HG03039 (cell line): ENCODE measurements around the gene ANKIB1.
"Not testable (repeated sequence)": the region's sequence is repeated elsewhere in the genome, so short reads cannot be mapped to it uniquely, and the experiment has no call there.

ENCODE experiments used
- ATAC-seq: cut with Tn5 transposase; IDR thresholded peaks from one replicate; pipeline ENCODE4 v1.9.1; 2021; ENCODE audit warnings: mild to moderate bottlenecking, moderate library complexity; ENCODE audit not compliant: unreplicated experiment

The ANKIB1 gene, protein sequence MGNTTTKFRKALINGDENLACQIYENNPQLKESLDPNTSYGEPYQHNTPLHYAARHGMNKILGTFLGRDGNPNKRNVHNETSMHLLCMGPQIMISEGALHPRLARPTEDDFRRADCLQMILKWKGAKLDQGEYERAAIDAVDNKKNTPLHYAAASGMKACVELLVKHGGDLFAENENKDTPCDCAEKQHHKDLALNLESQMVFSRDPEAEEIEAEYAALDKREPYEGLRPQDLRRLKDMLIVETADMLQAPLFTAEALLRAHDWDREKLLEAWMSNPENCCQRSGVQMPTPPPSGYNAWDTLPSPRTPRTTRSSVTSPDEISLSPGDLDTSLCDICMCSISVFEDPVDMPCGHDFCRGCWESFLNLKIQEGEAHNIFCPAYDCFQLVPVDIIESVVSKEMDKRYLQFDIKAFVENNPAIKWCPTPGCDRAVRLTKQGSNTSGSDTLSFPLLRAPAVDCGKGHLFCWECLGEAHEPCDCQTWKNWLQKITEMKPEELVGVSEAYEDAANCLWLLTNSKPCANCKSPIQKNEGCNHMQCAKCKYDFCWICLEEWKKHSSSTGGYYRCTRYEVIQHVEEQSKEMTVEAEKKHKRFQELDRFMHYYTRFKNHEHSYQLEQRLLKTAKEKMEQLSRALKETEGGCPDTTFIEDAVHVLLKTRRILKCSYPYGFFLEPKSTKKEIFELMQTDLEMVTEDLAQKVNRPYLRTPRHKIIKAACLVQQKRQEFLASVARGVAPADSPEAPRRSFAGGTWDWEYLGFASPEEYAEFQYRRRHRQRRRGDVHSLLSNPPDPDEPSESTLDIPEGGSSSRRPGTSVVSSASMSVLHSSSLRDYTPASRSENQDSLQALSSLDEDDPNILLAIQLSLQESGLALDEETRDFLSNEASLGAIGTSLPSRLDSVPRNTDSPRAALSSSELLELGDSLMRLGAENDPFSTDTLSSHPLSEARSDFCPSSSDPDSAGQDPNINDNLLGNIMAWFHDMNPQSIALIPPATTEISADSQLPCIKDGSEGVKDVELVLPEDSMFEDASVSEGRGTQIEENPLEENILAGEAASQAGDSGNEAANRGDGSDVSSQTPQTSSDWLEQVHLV

DNA sequence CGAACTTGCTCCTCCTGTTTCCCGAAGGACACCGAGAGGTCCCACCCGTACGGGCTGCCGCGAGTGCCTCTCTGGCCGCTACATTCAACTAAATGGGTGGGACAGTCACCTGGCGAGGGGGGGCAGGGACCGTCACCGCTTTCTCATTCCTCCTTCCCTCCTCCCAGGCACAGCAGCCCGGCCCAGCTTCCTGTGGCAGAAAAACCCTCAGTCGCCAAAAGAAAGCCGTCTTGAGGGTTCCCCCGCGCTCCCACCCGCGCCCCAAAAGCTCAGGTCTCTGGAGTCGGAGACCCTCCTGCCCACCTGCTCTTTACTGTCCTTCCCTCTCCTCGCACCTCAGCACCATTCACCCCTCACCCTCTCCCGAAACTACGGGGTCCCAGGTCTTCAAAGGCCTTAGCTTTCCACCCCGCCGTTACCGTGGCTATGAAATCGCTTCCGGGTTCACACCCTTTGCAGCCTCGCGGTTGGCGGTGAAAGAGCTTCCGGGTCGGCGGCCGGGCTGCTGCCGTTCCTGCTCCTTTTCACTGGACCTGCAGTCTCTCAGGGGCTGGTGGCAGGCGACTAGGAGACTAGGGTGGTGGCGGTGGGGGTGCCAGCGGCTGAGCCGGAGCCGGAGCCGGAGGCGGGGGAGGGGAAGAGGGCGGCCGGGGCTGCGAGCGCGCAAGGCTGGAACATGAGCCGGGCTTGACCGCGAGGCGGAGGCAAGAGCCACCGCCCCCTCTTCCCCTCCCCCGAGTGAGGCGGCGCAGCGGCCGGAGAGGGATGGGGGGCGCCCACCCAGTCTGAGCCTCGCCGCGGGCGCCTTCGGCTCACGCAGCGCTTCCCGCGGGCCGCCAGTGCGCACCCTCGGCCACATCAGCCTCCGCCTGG is at the start of gene ANKIB1, which contains the start of gene KRIT1:
TSS of gene ANKIB1 (plus strand) at position 488 of the 873 bp plus-strand sequence. CDS start 49,005 bp downstream, outside the sequence.
TSS of gene KRIT1 (minus strand) at position 428 of the 873 bp plus-strand sequence. CDS start 3,779 bp downstream, outside the sequence.
- ATAC-seq: peak; percentile 77

DNA sequence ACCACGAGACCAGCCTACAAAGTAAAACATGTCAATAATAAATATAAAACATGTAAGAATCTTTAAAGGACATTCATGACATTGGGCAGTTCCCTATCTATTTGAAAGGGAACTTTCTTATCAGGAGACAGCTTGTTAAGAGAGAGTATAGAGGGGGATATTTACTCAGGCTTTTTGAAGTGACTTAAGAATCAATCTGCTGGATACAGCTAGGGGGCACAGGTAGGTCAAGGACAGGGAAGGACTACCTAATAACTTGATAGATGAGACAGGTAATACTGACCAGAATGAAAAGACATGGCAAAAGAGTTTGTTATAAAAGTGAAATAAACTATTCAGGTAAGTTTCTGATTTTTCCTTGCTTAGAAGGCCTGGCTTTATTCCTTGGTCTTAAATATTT is 45.0 kb upstream of the ANKIB1 start:
- no peak for ATAC-seq

DNA sequence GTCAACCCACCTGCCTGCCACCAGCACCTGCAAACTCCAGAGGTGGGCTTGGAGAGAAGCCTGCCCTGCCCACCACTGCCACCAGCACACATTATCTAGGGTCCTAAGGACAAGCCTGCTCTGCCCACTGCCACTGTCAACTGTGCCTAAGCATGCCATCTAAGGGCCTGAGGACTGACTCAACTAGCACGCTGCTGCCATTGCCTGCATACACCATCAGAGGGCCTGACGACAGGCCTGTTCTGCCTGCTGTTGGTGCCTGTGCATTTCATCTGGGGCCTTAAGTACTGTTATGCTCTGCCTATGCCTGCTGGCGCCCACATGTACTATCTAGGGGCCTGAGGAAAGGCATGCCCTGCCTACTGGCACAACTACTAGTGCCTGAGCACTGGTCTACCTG is 39.8 kb upstream of the ANKIB1 start:
- no peak for ATAC-seq

DNA sequence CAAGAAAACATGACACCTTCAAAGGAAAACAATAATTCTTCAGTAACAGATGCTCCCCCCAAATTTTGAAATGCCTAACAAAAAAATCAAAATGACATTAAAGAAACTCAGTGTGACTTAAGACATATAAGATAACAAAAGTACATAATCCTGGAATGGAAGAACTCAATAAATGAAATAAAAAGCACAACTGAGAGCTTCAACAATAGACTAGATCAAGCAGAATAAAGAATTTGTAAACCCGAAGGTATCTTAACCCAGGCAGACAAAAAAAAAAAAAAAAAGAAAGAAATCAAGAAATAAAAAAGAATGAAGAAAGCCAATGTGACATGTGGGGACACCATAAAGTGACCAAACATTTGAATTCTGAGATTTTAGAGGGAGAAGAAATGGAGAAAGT is 39.1 kb upstream of the ANKIB1 start:
- ATAC-seq: no peak

- ATAC-seq: no peak
Measured at GRCh38 chr7:92221766-92222165, 24.0 kb upstream of the ANKIB1 start.

DNA sequence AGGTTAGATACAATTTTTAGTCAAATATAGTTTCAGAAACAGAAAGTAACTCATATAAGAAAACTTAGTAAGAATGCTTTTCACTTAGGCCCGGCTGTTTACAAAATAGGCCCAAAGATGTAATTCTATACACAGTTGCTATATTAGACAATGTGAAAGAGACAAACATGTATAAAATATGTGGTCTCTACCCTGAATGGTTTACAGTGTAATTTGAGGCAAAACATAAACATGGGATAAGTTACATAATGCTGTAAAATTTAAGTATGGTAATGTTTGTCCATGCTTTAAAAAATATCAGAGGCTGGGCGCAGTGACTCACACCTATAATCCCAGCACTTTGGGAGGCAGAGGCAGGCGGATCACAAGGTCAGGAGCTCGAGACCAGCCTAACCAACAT is 18.8 kb upstream of the ANKIB1 start:
- ATAC-seq: no peak

DNA sequence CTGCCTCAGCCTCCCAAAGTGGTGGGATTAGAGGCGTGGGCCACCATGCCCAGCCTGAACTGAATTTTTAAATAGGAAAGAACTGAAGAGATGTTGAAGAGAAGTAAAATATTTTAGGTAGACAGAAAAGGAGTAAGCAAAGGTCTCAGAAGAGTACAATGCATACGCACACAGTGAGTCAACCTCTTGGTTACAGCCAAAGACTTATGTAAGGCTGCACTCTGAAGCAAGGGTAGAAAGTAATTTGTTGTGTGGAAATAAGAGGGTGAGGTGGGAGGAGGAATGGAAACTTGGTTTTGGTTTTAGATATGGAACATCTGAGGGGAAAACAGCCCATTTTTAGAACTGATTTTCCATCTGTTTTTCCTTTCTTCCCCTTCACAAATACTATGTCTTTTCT is 17.7 kb upstream of the ANKIB1 start:
- ATAC-seq: no peak

GRCh38 chr7:92228742-92229141 is 17.0 kb upstream of the ANKIB1 start:
- no peak for ATAC-seq

DNA sequence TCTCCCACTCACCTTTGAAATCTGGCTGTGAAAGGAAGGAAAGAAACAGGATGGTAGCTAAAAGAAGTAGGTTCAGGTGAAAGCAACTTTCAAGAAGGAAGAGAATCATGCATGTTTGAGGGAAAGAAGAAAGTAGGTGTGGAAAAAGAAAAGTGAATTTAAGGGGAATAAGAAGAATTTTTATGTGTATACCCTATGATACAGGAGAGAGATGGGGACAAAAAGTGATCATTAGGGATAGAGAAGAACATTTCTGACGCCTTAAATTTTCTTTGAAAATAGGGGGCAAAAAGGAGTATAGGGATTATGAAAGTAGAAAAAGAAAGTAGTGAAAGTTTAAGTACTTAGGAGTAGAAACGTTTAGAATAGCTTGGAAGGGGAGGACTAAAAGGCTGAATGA is 15.2 kb upstream of the ANKIB1 start:
- ATAC-seq: no peak

DNA sequence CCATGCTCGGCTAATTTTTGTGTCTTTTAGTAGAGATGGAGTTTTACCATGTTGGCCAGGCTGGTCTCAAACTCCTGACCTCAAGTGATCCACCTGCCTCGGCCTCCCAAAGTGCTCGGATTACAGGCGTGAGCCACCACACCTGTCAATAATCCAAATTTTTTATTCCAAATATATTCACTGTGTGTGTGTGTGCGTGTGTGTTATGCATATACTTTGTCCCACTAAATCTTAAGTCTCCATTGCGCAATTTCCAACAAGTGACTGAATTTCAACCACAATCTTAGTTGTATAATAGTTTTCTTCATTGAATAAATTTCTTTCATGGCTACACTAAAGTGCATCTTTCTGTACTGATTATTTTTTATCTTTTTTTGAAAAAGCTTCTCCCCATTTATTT is 2.8 kb upstream of the ANKIB1 start:
- no peak for ATAC-seq

- peak; percentile 3 for ATAC-seq
Measured at GRCh38 chr7:92244808-92245486, 827 bp upstream of the ANKIB1 start.

- peak; percentile 22 for ATAC-seq
Measured at GRCh38 chr7:92246360-92247101, 757 bp downstream of the ANKIB1 start.

- ATAC-seq: no peak
Measured at GRCh38 chr7:92250603-92251002, 4.8 kb downstream of the ANKIB1 start.

- no peak for ATAC-seq
Measured at GRCh38 chr7:92251181-92251580, 5.4 kb downstream of the ANKIB1 start.

DNA sequence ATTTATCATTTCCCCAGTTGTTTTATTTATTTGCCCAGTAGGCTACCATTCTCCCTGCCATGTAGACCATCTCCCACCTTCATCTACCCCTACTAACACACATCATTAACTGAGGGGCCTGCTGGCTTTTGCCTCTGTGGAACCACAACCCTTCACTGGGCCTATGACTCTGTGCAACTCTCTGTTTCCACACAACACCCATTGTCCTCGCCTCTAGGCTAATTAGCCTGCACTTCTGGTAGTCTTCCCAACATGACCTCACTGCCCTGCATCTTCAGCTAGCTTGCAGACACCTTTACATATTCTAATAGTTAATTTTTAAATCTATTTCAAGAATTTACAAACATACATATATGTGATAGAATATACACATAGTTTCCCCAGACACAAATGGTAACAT is 7.5 kb downstream of the ANKIB1 start:
- no peak for ATAC-seq

- ATAC-seq: not testable (repeated sequence)
Measured at GRCh38 chr7:92254800-92255199, 9.0 kb downstream of the ANKIB1 start.

DNA sequence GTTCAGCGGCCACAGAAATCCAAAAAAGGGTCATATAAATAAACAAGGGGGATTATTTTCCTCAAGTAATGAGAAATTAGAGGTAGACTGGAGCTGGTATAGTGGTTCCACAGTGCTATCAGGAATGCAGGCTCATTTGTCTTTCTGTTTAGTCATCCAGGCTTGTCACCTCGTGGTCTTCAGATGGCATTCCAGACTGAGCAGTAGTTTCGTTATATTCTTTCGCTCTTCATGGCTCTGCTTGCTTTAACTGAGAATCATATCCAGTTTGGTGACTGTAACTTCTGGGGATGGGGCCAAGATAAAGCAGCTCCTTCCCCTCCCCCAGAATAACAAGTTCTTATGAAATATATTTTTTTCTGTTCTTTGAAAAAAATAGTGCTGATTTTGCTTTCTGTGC is 9.5 kb downstream of the ANKIB1 start:
- ATAC-seq: no peak

DNA sequence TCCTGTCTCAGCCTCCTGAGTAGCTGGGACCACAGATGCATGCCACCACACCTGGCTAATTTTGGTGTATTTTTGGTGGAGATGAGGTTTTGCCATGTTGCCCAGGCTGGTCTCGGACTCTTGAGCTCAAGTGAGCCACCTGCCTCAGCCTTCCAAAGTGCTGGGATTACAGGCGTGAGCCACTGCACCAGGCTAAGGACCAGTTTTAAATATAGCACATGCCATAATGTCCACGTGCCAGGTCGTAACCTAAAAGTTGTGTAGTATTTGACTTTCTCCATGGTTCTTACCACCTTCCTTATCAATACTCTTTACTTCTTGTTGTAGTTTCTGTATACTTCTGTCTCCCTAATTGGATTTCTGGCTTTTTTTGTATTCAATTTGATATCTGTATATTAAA is 13.3 kb downstream of the ANKIB1 start:
- ATAC-seq: no peak

- no peak for ATAC-seq
Measured at GRCh38 chr7:92259610-92260247, 14.0 kb downstream of the ANKIB1 start.
